HG03457 (cell line): ENCODE results near the gene GDAP2.

Source experiments
- ATAC-seq: cut with Tn5 transposase; IDR thresholded peaks from one replicate; pipeline ENCODE4 v1.9.1; 2021; ENCODE audit warnings: moderate number of reproducible peaks; ENCODE audit not compliant: unreplicated experiment

The GDAP2 gene

DNA sequence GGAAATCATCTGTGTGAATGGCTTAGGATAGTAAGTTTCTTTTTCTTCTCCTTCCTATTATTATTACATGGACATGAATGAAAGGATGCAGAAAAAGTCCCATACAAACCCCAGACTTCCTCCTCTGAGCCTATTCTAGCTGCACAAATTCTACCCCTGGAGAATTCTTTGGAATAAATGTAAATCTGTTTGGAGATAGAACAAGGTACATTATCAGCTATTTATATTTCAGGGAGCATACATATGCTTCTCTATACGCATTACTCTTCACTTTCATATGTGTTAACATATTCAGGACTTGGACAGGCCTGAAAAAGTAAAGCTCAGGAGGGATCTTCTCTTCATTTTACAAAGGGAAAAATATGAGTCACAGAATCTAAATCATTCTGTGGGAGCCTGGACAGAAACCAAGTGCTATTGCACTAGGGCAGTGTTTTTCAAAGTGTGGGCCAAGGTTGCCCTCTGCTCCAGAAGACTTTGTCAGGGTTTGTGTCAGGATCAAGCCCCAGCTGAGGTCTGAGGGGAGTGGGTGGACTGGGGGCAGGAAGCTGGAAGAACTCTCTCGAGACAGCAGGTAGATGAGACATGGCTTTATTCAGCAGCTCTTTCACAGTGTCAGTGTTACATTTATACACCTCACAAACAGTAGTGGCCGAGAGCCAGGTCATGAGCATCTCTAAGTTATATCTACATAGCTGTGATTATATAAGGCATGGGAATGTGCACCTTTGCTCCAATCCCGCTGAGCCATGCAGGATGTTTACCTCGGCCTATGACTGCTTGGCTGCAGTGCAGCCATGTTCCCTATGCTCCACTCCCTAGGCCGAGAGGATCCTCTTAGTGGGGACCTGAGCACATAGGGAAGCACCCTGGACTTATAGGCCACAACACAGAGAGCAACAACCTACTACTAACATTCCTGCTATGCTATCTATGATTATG lies 114.3 kb downstream of the GDAP2 start:
- ATAC-seq, result no peak
